Prostate gland (tissue), 2 donors: Measurements from ENCODE around the gene SLC24A4. TPM values are rescaled to one million over a fixed set of nuclear protein-coding genes. Genes with fewer than 3 reads are reported as not detected.

ENCODE experiments used
- DNase-seq: peaks from one replicate; pipeline ENCODE4 v3.0.0-alpha.2; 2019; ENCODE audit warnings: low spot score
- H3K27ac ChIP-seq, 2 donors: fragments of 200-600 bp; sonication (generic); 2 replicates each; pipeline ENCODE4 v1.5.1; 2017 to 2019
- H3K27me3 ChIP-seq: fragments of 200-600 bp; sonication (generic); replicated peaks from 2 replicates; pipeline ENCODE4 v1.5.1; 2019; ENCODE audit not compliant: insufficient read depth
- H3K36me3 ChIP-seq, 2 donors: fragments of 200-600 bp; sonication (generic); 1 replicate in 1 of 2; 2 replicates in 1 of 2; pipeline versions ENCODE4 v1.5.1 to v1.8.1; 2017 to 2019
- H3K4me1 ChIP-seq: fragments of 200-600 bp; sonication (generic); replicated peaks from 2 replicates; pipeline ENCODE4 v1.5.1; 2019
- H3K4me3 ChIP-seq, 2 donors: fragments of 200-600 bp; sonication (generic); 2 replicates each; pipeline ENCODE4 v1.5.1; 2017 to 2019
- H3K9me3 ChIP-seq: fragments of 200-600 bp; sonication (generic); 2 replicates; pipeline ENCODE4 v1.5.1; 2017
- POLR2A ChIP-seq: fragments of 450-650 bp; IDR thresholded peaks from one replicate; pipeline ENCODE4 v1.6.1; 2016; ENCODE audit warnings: antibody characterized with exemption, mild to moderate bottlenecking
- POLR2AphosphoS5 ChIP-seq: sonication (generic); formaldehyde crosslinking; IDR thresholded peaks from one replicate; pipeline ENCODE4 v1.6.1; 2017; ENCODE audit warnings: antibody characterized with exemption
- WGBS: methylation state at CpG from one replicate; pipeline ENCODE4 v1.1.5; 2018; 5-methylcytosine and 5-hydroxymethylcytosine counted together
- intact Hi-C: fragments of 100-400 bp; cut with DNase I; formaldehyde crosslinking; loops from one replicate; pipeline ENCODE4 v1.14.2; 2022
- total RNA-seq, 2 donors: library from RNA; depleted of rRNA; stranded (reverse); fragments of >200 nt; gene quantifications; one replicate each; pipeline ENCODE4 v1.1.0, GENCODE V29; 2016
- TF ChIP-seq, protein P1 (sequence below), 4 experiments: fragments of 200-600 bp in 2 of 4; fragments of 450-650 bp in 2 of 4; sonication (generic) in 2 of 4; IDR thresholded peaks; 1 replicate in 3 of 4; 2 replicates in 1 of 4; pipeline ENCODE4 v1.5.1; 2016 to 2019; ENCODE audit warnings: antibody characterized with exemption in 4 of 4, mild to moderate bottlenecking in 2 of 4, moderate library complexity in 2 of 4

SLC24A4 gene
- total RNA-seq, 2 donors from 2014 or later: 0.82 to 7.2 TPM

DNA sequence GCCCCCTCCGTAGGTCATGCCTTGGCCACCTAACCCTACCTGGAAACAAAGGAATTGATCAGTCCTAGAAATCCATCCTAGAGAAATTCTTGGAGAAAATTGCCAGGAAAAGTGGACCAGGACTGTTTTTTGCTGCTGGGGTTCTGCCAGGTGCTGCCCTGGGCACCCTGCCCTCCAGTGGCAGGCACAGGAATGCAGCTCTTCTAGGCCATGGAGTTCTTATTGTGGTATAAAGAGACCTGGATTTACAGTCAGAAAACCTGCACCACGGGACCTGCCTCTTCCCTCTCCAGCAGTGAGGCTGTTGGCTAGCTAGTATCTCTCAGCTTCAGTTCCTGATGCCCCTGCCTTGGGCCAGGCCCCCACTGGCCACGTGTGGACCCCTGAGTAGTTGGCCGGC lies 59.7 kb downstream of the SLC24A4 start:
- Histone ChIP-seq H3K27ac (no peak overlapping the region), H3K36me3 (no peaks in the 10 kb centered on the region), H3K4me3 (no peak overlapping the region), H3K9me3 (no peaks in the 10 kb centered on the region), H3K27me3 (no peaks in the 10 kb centered on the region), H3K4me1 (no peaks in the 10 kb centered on the region)
- WGBS: 56% methylated on average over 4 of the region's 4 CpGs
- DNase-seq: no peak
- intact Hi-C loops: no loop called here
- TF ChIP-seq POLR2A (no peak), POLR2AphosphoS5 (no peak)
- TF ChIP-seq, protein P1, sequence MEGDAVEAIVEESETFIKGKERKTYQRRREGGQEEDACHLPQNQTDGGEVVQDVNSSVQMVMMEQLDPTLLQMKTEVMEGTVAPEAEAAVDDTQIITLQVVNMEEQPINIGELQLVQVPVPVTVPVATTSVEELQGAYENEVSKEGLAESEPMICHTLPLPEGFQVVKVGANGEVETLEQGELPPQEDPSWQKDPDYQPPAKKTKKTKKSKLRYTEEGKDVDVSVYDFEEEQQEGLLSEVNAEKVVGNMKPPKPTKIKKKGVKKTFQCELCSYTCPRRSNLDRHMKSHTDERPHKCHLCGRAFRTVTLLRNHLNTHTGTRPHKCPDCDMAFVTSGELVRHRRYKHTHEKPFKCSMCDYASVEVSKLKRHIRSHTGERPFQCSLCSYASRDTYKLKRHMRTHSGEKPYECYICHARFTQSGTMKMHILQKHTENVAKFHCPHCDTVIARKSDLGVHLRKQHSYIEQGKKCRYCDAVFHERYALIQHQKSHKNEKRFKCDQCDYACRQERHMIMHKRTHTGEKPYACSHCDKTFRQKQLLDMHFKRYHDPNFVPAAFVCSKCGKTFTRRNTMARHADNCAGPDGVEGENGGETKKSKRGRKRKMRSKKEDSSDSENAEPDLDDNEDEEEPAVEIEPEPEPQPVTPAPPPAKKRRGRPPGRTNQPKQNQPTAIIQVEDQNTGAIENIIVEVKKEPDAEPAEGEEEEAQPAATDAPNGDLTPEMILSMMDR (IDR thresholded peaks at IDR 0.05): peak in 2 of 4 experiments; percentile 19 to 25

DNA sequence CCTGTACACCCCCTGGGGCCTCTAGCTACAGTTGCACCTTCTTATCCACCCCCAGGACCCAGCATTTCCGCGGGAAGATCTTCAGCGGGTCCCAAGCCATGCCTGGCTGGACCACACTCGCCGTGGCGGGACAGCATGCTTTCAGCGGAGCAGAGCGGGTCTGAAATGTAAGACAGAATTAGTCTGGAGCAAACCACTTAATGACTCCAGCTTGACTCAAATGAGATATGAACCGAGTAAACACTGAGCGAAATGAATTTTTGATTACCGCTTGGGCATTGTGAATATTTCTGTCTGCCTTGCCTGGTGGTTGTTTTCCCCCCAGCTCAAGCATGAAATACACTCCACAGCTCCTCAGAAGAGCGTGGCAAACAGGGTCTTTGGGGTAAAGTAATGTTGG lies 60.8 kb downstream of the SLC24A4 start:
- no peak overlapping the region for H3K4me3 ChIP-seq
- H3K27ac ChIP-seq: no peak overlapping the region
- WGBS: 77% methylated on average over 12 of the region's 12 CpGs
- no peak for DNase-seq
- H3K4me1 ChIP-seq: no peaks in the 10 kb centered on the region
- H3K27me3 ChIP-seq: no peaks in the 10 kb centered on the region
- intact Hi-C loops: no loop called here
- TF ChIP-seq POLR2A (no peak), POLR2AphosphoS5 (no peak)
- TF ChIP-seq, protein P1 (IDR thresholded peaks at IDR 0.05): no peak
- no peaks in the 10 kb centered on the region for H3K36me3 ChIP-seq
- no peaks in the 10 kb centered on the region for H3K9me3 ChIP-seq

DNA sequence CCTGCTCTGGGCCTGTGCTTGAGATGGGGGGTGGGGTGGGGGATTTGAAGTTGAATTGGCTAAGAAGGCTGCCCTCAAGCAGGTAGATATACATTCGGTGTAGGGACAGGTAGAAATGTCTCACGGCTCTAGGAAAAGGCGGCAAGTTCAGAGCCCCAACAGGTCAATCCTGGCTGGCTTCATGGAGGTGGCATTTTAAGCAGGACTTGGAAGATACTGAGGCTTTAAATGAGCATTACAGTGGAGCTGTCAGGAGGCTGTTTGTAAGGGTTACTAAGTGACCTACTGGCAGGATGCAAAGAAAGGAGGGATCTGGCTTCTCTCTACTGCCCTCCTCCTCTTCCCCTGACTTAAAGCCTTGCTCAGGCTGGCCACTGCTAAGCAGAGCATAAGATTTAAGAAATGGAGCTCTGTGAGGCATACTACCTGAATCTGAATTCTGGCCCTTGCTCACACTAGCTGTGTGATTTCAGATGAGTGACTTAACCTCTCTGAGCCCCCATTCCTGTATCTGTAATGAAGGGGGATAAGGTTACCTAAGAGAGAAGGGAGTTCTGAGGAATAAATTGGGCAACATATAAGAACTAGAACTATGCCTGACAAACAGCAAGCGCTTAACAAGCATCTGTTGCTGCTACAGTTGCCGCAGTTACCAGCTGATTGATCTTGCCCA lies 61.6 kb downstream of the SLC24A4 start:
- TF ChIP-seq POLR2A: no peak
- TF ChIP-seq, protein P1 (IDR thresholded peaks at IDR 0.05): no peak
- TF ChIP-seq POLR2AphosphoS5: no peak
- H3K36me3 ChIP-seq: no peaks in the 10 kb centered on the region
- no peak overlapping the region for H3K27ac ChIP-seq
- no peaks in the 10 kb centered on the region for H3K4me1 ChIP-seq
- 89% methylated on average over 5 of the region's 5 CpGs for WGBS
- H3K4me3 ChIP-seq: no peak overlapping the region
- no peak for DNase-seq
- H3K27me3 ChIP-seq: no peaks in the 10 kb centered on the region
- H3K9me3 ChIP-seq: no peaks in the 10 kb centered on the region
- intact Hi-C loops: no loop called here

DNA sequence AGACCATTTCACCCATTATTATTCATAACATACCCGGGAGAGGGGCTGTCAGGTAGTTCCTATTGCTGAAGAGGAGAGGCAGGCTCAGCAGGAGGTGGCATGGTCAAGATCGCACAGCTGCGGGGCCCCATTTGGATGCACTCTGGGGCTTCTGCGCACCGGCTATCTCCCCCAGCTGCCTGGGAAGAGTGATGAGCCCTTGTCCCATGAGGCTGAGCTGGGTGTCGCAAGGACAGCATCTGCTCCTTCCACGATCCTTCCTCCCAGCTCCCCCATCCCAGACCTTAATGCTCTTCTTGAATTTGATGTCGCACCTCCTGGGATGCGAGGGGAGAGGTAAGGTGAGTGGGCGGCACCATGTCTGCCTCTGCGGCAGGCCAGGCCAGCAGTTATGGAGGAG lies 62.6 kb downstream of the SLC24A4 start:
- Histone ChIP-seq H3K27ac (no peak overlapping the region), H3K9me3 (no peaks in the 10 kb centered on the region), H3K4me1 (no peaks in the 10 kb centered on the region), H3K27me3 (no peaks in the 10 kb centered on the region), H3K36me3 (no peaks in the 10 kb centered on the region), H3K4me3 (no peak overlapping the region)
- WGBS: 73% methylated on average over 11 of the region's 11 CpGs
- TF ChIP-seq, protein P1 (IDR thresholded peaks at IDR 0.05): no peak
- TF ChIP-seq POLR2AphosphoS5: no peak
- TF ChIP-seq POLR2A: no peak
- intact Hi-C loops: no loop called here
- no peak for DNase-seq

DNA sequence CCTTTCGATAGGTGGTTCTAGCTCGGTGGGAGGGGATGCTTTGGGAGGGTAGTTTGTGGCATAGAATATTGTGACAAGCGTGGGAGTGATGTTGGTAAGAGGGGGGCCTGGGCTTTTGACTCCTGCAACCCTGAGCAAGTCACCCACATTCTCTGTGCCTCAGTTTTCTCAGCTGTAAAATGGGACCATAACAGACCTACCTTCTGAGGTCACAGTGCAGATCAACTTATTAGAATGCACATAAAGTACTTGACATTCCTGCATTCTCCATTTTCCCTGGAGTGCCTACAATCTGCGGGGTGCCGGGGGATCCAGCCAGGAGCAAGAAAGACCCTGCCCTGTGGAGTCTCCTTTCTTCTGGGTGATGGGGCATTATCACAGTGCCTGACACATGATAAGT lies 63.2 kb downstream of the SLC24A4 start:
- intact Hi-C loops: no loop called here
- 93% methylated on average over 5 of the region's 5 CpGs for WGBS

More for the DNA sequence above, 63.2 kb downstream of the SLC24A4 start:
- no peak overlapping the region for H3K27ac ChIP-seq
- H3K4me3 ChIP-seq: no peak overlapping the region
- no peaks in the 10 kb centered on the region for H3K4me1 ChIP-seq
- no peaks in the 10 kb centered on the region for H3K9me3 ChIP-seq
- H3K36me3 ChIP-seq: no peaks in the 10 kb centered on the region
- DNase-seq: no peak
- no peaks in the 10 kb centered on the region for H3K27me3 ChIP-seq
- TF ChIP-seq, protein P1 (IDR thresholded peaks at IDR 0.05): no peak
- no peak for TF ChIP-seq POLR2A
- no peak for TF ChIP-seq POLR2AphosphoS5
